Measurements from ENCODE around the gene SMARCA4. TPM values are rescaled to one million over a fixed set of nuclear protein-coding genes. Genes with fewer than 3 reads are reported as not detected.
"Not testable (repeated sequence)": the region's sequence is repeated elsewhere in the genome, so short reads cannot be mapped to it uniquely, and the experiment has no call there.

Gene SMARCA4
- total RNA-seq, 1 donor from 2014 or later, result 95.6 TPM

DNA sequence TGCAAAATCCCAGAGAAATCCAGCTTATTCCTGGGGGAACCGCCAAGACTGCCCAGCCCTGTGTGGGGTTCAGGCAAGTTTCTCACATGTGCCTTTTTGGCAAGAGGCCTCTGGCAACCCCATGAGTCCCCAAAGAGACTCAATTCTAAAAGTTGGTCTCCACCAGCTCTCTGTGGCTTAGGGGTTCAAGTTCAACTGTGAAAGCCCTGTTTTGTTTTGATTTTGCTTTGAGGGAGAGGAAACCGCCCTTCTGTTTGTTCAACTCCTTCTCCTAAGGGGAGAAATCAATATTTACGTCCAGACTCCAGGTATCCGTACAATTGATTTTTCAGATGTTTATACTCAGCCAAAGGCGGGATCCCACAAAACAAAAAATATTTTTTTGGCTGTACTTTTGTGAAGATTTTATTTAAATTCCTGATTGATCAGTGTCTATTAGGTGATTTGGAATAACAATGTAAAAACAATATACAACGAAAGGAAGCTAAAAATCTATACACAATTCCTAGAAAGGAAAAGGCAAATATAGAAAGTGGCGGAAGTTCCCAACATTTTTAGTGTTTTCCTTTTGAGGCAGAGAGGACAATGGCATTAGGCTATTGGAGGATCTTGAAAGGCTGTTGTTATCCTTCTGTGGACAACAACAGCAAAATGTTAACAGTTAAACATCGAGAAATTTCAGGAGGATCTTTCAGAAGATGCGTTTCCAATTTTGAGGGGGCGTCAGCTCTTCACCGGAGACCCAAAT lies 127.8 kb downstream of the SMARCA4 start:
- Histone ChIP-seq H3K27me3 (no peaks in the 10 kb centered on the region), H3K9me3 (no peaks in the 10 kb centered on the region), H3K27ac (peak overlapping the region; percentile 98), H3K4me3 (peak overlapping the region; percentile 76), H3K36me3 (no peaks in the 10 kb centered on the region), H3K4me1 (peaks cover 59% of the 10 kb centered on the region)
- intact Hi-C loops (cut with DNase I), result no loop called here
- TF ChIP-seq CTCF (IDR thresholded peaks at IDR 0.05), result no peak
- ATAC-seq (no peak), DNase-seq (no peak)

DNA sequence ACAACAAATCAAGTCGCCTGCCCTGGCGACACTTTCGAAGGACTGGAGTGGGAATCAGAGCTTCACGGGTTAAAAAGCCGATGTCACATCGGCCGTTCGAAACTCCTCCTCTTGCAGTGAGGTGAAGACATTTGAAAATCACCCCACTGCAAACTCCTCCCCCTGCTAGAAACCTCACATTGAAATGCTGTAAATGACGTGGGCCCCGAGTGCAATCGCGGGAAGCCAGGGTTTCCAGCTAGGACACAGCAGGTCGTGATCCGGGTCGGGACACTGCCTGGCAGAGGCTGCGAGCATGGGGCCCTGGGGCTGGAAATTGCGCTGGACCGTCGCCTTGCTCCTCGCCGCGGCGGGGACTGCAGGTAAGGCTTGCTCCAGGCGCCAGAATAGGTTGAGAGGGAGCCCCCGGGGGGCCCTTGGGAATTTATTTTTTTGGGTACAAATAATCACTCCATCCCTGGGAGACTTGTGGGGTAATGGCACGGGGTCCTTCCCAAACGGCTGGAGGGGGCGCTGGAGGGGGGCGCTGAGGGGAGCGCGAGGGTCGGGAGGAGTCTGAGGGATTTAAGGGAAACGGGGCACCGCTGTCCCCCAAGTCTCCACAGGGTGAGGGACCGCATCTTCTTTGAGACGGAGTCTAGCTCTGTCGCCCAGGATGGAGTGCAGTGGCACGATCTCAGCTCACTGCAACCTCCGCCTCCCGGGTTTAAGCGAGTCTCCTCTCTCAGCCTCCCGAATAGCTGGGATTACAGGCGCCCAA lies 128.6 kb downstream of the SMARCA4 start, which contains the start of gene LDLR:
Gene LDLR, plus strand, starts transcription at position 210 of the 760 bp plus-strand sequence. Its CDS starts 86 bp downstream, at position 296.
- Histone ChIP-seq H3K27ac (peak within 1 kb of the TSS; percentile 98), H3K36me3 (peaks cover 3% of the 10 kb centered on the region), H3K4me3 (peak within 1 kb of the TSS; percentile 76), H3K9me3 (no peaks in the 10 kb centered on the region), H3K27me3 (no peaks in the 10 kb centered on the region), H3K4me1 (peaks cover 66% of the 10 kb centered on the region)
- intact Hi-C loops (cut with DNase I), result no loop called here
- peak; percentile 74 for ATAC-seq
- no peak for TF ChIP-seq CTCF (IDR thresholded peaks at IDR 0.05)
- peak; percentile 91 for DNase-seq

- H3K9me3 ChIP-seq; H3K27me3 ChIP-seq; H3K36me3 ChIP-seq; intact Hi-C loops (cut with DNase I); DNase-seq; ATAC-seq: not testable (repeated sequence)
- Histone ChIP-seq H3K4me1 (peaks cover 68% of the 10 kb centered on the region), H3K4me3 (peak overlapping the region; percentile 76), H3K27ac (peak overlapping the region; percentile 98)
Observed at GRCh38 chr19:11090014-11090263, 129.1 kb downstream of the SMARCA4 start.

- Histone ChIP-seq H3K4me3 (peak overlapping the region; percentile 76), H3K9me3 (no peaks in the 10 kb centered on the region), H3K4me1 (peaks cover 68% of the 10 kb centered on the region), H3K27me3 (no peaks in the 10 kb centered on the region), H3K27ac (peak overlapping the region; percentile 98), H3K36me3 (peaks cover 5% of the 10 kb centered on the region)
- DNase-seq (peak; percentile 99), ATAC-seq (peak; percentile 91)
- intact Hi-C loops (cut with DNase I), result no loop called here
- no peak for TF ChIP-seq CTCF (IDR thresholded peaks at IDR 0.05)
Observed at GRCh38 chr19:11090264-11090996, 129.6 kb downstream of the SMARCA4 start.

GRCh38 chr19:11090997-11091702 lies 130.3 kb downstream of the SMARCA4 start:
- H3K36me3 ChIP-seq, result peaks cover 5% of the 10 kb centered on the region
- intact Hi-C loops (cut with DNase I), result no loop called here

More at GRCh38 chr19:11090997-11091702, 130.3 kb downstream of the SMARCA4 start:
- no peak for TF ChIP-seq CTCF (IDR thresholded peaks at IDR 0.05)
- DNase-seq (no peak), ATAC-seq (no peak)
- H3K27me3 ChIP-seq, result no peaks in the 10 kb centered on the region
- no peaks in the 10 kb centered on the region for H3K9me3 ChIP-seq
- H3K27ac ChIP-seq, result peak overlapping the region; percentile 98
- H3K4me1 ChIP-seq, result peaks cover 69% of the 10 kb centered on the region
- H3K4me3 ChIP-seq, result peak overlapping the region; percentile 76
